Measurements from ENCODE around the gene OPCML. TPM values are rescaled to one million over a fixed set of nuclear protein-coding genes. Genes with fewer than 3 reads are reported as not detected.

The OPCML gene
- polyA plus RNA-seq, 1 donor from 2014 or later: 11.6 TPM

DNA sequence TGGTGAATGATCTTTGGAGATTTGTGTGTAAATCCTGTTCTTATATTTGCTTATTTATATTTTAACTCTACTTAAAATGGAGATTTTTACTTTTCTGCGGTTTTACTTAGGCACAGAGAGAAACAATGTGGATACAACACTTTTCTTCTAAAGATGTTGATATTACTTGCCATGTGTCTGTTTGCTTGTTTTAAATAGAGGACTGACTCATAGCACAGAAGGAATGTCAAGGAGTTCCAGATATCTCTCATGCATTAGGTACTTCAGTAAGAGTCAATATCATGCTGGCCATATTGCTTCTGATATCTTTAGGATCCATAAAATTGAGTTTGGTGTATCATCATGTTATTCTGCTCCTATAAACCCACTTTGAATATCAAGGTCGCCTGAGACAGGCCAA, 395.0 kb downstream of the OPCML start:
- Histone ChIP-seq H3K27ac (ENCODE audit: low read length) (no peak overlapping the region), H3K36me3 (ENCODE audit: insufficient read depth, low read length) (no peaks in the 10 kb centered on the region), H4K20me1 (ENCODE audit: insufficient read depth) (no peaks in the 10 kb centered on the region), H2AFZ (ENCODE audit: low read depth, low read length) (no peak overlapping the region), H3K9ac (ENCODE audit: low read length) (no peak overlapping the region), H3K4me3 (ENCODE audit: low read length) (no peak overlapping the region), H3K9me3 (ENCODE audit: low read length) (no peaks in the 10 kb centered on the region), H3K79me2 (replicated peaks; ENCODE audit: insufficient read depth, low read length) (no peaks in the 10 kb centered on the region), H3K27me3 (ENCODE audit: insufficient read depth, low read depth, low read length) (no peaks in the 10 kb centered on the region), H3F3A (ENCODE audit: insufficient read depth, low read length, poor library complexity, severe bottlenecking) (no peaks in the 10 kb centered on the region), H3K4me2 (ENCODE audit: low read length) (no peak overlapping the region), H3K9me2 (ENCODE audit: insufficient read depth, low read length) (no peaks in the 10 kb centered on the region)
- no peak for TF ChIP-seq EP300 (conservative IDR thresholded peaks at IDR 0.05; ENCODE audit: poor library complexity, severe bottlenecking)

DNA sequence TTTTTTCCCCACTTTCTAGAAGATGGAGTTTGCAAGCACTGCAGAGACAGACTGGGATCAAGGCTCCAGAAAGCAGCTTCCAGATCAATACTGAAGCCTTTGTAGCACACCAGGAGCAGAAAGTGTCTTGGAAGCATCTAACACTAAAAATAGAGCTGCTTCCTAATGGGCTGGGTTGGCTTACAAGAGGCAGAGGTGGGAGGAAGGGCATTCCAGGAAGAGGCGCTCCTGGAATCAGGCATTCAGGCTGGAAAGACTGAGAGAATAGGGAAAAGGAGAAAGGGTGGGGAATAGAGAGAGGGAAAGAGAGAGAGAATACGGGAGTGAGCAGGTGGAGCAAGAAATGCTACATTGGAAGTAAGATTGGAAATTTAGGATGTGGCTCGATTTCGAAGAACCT, 395.9 kb downstream of the OPCML start:
- Histone ChIP-seq H4K20me1 (ENCODE audit: insufficient read depth) (no peaks in the 10 kb centered on the region), H3K9me3 (ENCODE audit: low read length) (no peaks in the 10 kb centered on the region), H3K27me3 (ENCODE audit: insufficient read depth, low read depth, low read length) (no peaks in the 10 kb centered on the region), H2AFZ (ENCODE audit: low read depth, low read length) (no peak overlapping the region), H3K9ac (ENCODE audit: low read length) (no peak overlapping the region), H3K9me2 (ENCODE audit: insufficient read depth, low read length) (no peaks in the 10 kb centered on the region), H3K4me2 (ENCODE audit: low read length) (no peak overlapping the region), H3F3A (ENCODE audit: insufficient read depth, low read length, poor library complexity, severe bottlenecking) (no peaks in the 10 kb centered on the region), H3K79me2 (replicated peaks; ENCODE audit: insufficient read depth, low read length) (no peaks in the 10 kb centered on the region), H3K27ac (ENCODE audit: low read length) (no peak overlapping the region), H3K4me3 (ENCODE audit: low read length) (no peak overlapping the region), H3K36me3 (ENCODE audit: insufficient read depth, low read length) (no peaks in the 10 kb centered on the region)
- TF ChIP-seq RAD21 (conservative IDR thresholded peaks at IDR 0.05): no peak
- no peak for TF ChIP-seq EZH2 (IDR thresholded peaks at IDR 0.05; ENCODE audit: borderline replicate concordance, insufficient read depth, low read length, poor library complexity, severe bottlenecking)
- TF ChIP-seq TAF1 (IDR thresholded peaks at IDR 0.05; ENCODE audit: low read depth): no peak
- TF ChIP-seq, protein P1, sequence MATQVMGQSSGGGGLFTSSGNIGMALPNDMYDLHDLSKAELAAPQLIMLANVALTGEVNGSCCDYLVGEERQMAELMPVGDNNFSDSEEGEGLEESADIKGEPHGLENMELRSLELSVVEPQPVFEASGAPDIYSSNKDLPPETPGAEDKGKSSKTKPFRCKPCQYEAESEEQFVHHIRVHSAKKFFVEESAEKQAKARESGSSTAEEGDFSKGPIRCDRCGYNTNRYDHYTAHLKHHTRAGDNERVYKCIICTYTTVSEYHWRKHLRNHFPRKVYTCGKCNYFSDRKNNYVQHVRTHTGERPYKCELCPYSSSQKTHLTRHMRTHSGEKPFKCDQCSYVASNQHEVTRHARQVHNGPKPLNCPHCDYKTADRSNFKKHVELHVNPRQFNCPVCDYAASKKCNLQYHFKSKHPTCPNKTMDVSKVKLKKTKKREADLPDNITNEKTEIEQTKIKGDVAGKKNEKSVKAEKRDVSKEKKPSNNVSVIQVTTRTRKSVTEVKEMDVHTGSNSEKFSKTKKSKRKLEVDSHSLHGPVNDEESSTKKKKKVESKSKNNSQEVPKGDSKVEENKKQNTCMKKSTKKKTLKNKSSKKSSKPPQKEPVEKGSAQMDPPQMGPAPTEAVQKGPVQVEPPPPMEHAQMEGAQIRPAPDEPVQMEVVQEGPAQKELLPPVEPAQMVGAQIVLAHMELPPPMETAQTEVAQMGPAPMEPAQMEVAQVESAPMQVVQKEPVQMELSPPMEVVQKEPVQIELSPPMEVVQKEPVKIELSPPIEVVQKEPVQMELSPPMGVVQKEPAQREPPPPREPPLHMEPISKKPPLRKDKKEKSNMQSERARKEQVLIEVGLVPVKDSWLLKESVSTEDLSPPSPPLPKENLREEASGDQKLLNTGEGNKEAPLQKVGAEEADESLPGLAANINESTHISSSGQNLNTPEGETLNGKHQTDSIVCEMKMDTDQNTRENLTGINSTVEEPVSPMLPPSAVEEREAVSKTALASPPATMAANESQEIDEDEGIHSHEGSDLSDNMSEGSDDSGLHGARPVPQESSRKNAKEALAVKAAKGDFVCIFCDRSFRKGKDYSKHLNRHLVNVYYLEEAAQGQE (IDR thresholded peaks at IDR 0.05; ENCODE audit: borderline replicate concordance): no peak
- no peak for TF ChIP-seq SMC3 (conservative IDR thresholded peaks at IDR 0.05; ENCODE audit: poor library complexity)
- TF ChIP-seq CTCF (IDR thresholded peaks at IDR 0.05; ENCODE audit: poor library complexity, severe bottlenecking): no peak
- no peak for TF ChIP-seq MXI1 (conservative IDR thresholded peaks at IDR 0.05; ENCODE audit: poor library complexity, severe bottlenecking)
- no peak for TF ChIP-seq EP300 (conservative IDR thresholded peaks at IDR 0.05; ENCODE audit: poor library complexity, severe bottlenecking)
- TF ChIP-seq POLR2AphosphoS5 (IDR thresholded peaks at IDR 0.05): no peak
